Chondrocyte (in vitro differentiated cells): ENCODE data around the gene PLEKHM1. TPM values are rescaled to one million over a fixed set of nuclear protein-coding genes. Genes with fewer than 3 reads are reported as not detected.

Source experiments
- DNase-seq: peaks from one replicate; pipeline ENCODE4 v3.0.0; 2021; ENCODE audit warnings: mixed read lengths, low spot score
- H3K27ac Mint-ChIP-seq: one replicate; pipeline ENCODE4 v1.8.0; 2021; ENCODE audit warnings: mild to moderate bottlenecking, moderate library complexity, mixed read lengths; ENCODE audit not compliant: unreplicated experiment
- H3K27me3 Mint-ChIP-seq: 2 replicates; pipeline ENCODE4 v1.8.0; 2021; ENCODE audit warnings: low read depth, mixed read lengths
- H3K36me3 Mint-ChIP-seq: 2 replicates; pipeline ENCODE4 v1.8.0; 2021; ENCODE audit warnings: low read depth, mixed read lengths
- H3K4me1 Mint-ChIP-seq: 2 replicates; pipeline ENCODE4 v1.8.0; 2021; ENCODE audit warnings: low read depth, mild to moderate bottlenecking, mixed read lengths
- H3K4me3 Mint-ChIP-seq: one replicate; pipeline ENCODE4 v1.8.0; 2021; ENCODE audit warnings: mild to moderate bottlenecking, moderate library complexity, mixed read lengths; ENCODE audit not compliant: unreplicated experiment
- H3K9me3 Mint-ChIP-seq: 2 replicates; pipeline ENCODE4 v1.8.0; 2021; ENCODE audit warnings: low read depth, mixed read lengths
- CTCF ChIP-seq: fragments of 200-600 bp; sonication (generic); IDR thresholded peaks from 2 replicates; pipeline ENCODE4 v1.5.0; 2021; ENCODE audit warnings: antibody characterized with exemption, mild to moderate bottlenecking, moderate library complexity
- total RNA-seq: library from RNA; stranded (reverse); gene quantifications from 3 replicates; pipeline ENCODE4 v1.2.1, GENCODE V29; 2021

The PLEKHM1 gene
- total RNA-seq, 1 donor from 2014 or later: 30.8 TPM

DNA sequence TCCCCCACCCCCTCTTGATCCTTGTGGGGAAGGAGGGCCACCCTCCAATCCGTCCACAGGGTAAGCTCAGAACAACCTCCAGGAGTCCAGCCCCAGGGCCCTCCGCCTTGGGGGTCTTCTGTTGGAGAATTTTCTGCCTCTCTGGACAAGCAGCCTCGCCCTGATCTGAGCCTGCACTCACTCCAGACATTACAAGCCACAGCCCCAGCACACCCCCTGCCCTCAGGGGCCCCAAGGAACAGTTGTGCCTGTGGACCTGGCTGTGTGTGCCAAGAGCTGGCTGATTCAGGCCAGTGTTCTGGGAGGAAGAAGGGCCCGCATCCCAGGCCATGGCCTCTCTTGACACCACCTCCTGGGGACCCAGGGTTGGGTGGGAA is 57.4 kb downstream of the PLEKHM1 start:
- Mint-ChIP-seq H3K27me3 (peaks cover 21% of the 10 kb centered on the region), H3K9me3 (no peaks in the 10 kb centered on the region), H3K36me3 (peaks cover 4% of the 10 kb centered on the region), H3K4me3 (peak overlapping the region; percentile 19), H3K4me1 (peaks cover 24% of the 10 kb centered on the region), H3K27ac (no peak overlapping the region)
- no peak for TF ChIP-seq CTCF
- DNase-seq: no peak

DNA sequence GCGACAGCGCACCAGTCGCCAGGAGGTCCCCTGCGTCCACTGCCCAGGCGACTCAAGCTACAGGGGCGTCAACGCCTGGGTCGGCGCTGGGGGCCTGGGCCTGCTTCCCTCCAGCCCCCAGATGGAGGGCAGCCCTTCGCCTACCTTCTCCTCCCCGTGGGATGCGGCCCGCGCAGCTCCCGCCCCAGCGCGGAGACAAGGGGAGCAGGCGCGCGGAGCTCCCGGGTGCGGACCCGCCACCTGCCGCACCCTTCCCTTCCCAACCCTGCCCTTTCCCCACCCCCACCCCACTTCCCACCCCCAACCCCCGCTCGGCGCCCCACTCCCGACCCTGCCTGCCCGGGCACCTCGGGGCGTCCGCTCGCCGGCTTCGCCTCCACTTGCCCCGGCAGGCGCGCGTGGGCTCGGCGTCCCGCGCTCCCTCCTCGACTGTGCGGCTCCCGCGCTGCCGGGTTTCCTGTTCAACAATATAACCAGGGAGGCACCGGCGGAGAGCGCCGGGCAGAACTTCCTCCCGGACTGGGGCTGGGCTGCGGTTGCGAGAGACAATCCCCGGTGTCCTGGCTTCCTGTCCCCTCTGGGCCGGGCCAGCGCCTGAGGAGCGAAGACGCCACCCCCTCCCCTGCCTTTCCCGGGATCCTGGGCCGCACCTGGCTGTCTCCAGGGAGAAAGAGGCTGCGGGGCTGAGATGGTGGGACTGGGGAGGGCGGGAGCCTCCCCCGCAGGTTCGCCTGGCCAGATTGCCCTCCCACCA is 57.9 kb downstream of the PLEKHM1 start, which contains the start of gene ARHGAP27:
ARHGAP27 (minus strand) TSS at position 466 of the 754 bp plus-strand sequence. CDS start 2,591 bp downstream, outside the sequence.
- Mint-ChIP-seq H3K27ac (no peak within 1 kb of the TSS), H3K4me1 (peaks cover 24% of the 10 kb centered on the region), H3K4me3 (peak within 1 kb of the TSS; percentile 69), H3K9me3 (no peaks in the 10 kb centered on the region), H3K27me3 (peaks cover 22% of the 10 kb centered on the region), H3K36me3 (peaks cover 4% of the 10 kb centered on the region)
- no peak for TF ChIP-seq CTCF
- no peak for DNase-seq

- H3K4me3 Mint-ChIP-seq: peak overlapping the region; percentile 69
- peaks cover 2% of the 10 kb centered on the region for H3K36me3 Mint-ChIP-seq
- no peak for DNase-seq
- H3K27me3 Mint-ChIP-seq: peaks cover 25% of the 10 kb centered on the region
- no peak overlapping the region for H3K27ac Mint-ChIP-seq
- peaks cover 24% of the 10 kb centered on the region for H3K4me1 Mint-ChIP-seq
- no peak for TF ChIP-seq CTCF
- H3K9me3 Mint-ChIP-seq: no peaks in the 10 kb centered on the region
These were observed 58.8 kb downstream of the PLEKHM1 start for GRCh38 chr17:45431531-45432404.

DNA sequence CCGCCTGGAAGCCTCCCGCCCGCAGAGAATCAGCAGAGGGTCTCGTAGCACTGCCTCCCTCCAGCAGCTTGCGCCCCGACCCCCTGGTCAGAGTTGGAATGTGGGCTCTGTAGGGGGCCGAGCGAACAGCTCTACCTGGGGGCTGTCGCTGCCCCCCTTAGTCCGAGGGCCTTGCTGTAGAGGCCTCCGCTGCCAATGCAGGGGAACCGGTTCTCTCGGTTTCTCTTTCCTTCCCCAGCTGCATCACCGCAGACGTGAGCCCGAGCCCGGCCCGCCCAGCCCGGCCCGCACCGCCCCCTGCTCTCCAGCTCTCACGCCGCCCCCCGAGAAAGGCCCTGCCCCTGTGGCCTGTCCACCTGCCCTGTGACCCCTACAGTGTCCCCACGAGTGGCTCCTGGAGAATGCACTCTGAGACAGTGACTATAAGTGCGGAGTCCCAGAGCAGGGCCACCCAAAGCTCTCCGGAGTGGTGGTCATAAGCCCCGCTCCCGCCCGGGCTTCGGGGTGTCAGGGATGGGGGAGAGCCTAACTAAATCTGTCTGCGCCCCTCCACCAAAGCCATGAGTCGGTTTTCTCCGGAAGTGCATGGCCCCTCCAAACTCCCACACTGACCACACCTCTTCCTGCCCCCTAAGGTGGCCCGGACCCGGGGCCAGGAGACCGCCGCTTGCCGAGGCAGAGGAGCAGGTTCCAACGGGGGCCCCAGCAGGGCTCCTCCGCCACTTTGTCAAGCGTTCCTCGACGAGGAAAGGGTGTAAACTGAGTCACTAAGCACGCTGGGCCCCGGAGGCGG is 59.6 kb downstream of the PLEKHM1 start:
- peaks cover 2% of the 10 kb centered on the region for H3K36me3 Mint-ChIP-seq
- no peak for DNase-seq
- no peak overlapping the region for H3K27ac Mint-ChIP-seq
- H3K27me3 Mint-ChIP-seq: peaks cover 29% of the 10 kb centered on the region
- H3K4me3 Mint-ChIP-seq: peak overlapping the region; percentile 57
- no peak for TF ChIP-seq CTCF
- no peaks in the 10 kb centered on the region for H3K9me3 Mint-ChIP-seq
- peaks cover 24% of the 10 kb centered on the region for H3K4me1 Mint-ChIP-seq
